HG03045 (cell line): ENCODE measurements around the gene GPR33.
"Not testable (repeated sequence)": the region's sequence is repeated elsewhere in the genome, so short reads cannot be mapped to it uniquely, and the experiment has no call there.

Experiments
- ATAC-seq: cut with Tn5 transposase; IDR thresholded peaks from one replicate; pipeline ENCODE4 v1.9.1; 2021; ENCODE audit warnings: mild to moderate bottlenecking, moderate library complexity; ENCODE audit not compliant: unreplicated experiment

The GPR33 gene

GRCh38 chr14:31487886-31488285 is at the start of gene GPR33:
Gene GPR33 (minus strand): TSS chr14:31488039. CDS start chr14:31483965, 4,074 bp downstream.
- ATAC-seq: no peak

- no peak for ATAC-seq
Measured at GRCh38 chr14:31536201-31536960, 48.5 kb upstream of the GPR33 start.

- no peak for ATAC-seq
Measured at GRCh38 chr14:31530136-31530535, 42.3 kb upstream of the GPR33 start.

- no peak for ATAC-seq
Measured at GRCh38 chr14:31529053-31529452, 41.2 kb upstream of the GPR33 start.

- ATAC-seq: no peak
Measured at GRCh38 chr14:31527546-31527945, 39.7 kb upstream of the GPR33 start.

- no peak for ATAC-seq
Measured at GRCh38 chr14:31527087-31527486, 39.2 kb upstream of the GPR33 start.

- ATAC-seq: no peak
Measured at GRCh38 chr14:31510855-31511254, 23.0 kb upstream of the GPR33 start.

GRCh38 chr14:31510222-31510621 is 22.4 kb upstream of the GPR33 start:
- ATAC-seq: no peak

- no peak for ATAC-seq
Measured at GRCh38 chr14:31508135-31508534, 20.3 kb upstream of the GPR33 start.

- ATAC-seq: no peak
Measured at GRCh38 chr14:31505411-31505810, 17.6 kb upstream of the GPR33 start.

- ATAC-seq: no peak
Measured at GRCh38 chr14:31501870-31502269, 14.0 kb upstream of the GPR33 start.

GRCh38 chr14:31492759-31493498 is 5.1 kb upstream of the GPR33 start:
- no peak for ATAC-seq

- no peak for ATAC-seq
Measured at GRCh38 chr14:31489691-31490090, 1.9 kb upstream of the GPR33 start.

GRCh38 chr14:31486764-31487163 is 1.1 kb downstream of the GPR33 start:
- no peak for ATAC-seq

GRCh38 chr14:31484754-31485153 is 3.1 kb downstream of the GPR33 start:
- no peak for ATAC-seq

- ATAC-seq: no peak
Measured at GRCh38 chr14:31480156-31480555, 7.7 kb downstream of the GPR33 start.

- no peak for ATAC-seq
Measured at GRCh38 chr14:31479027-31479426, 8.8 kb downstream of the GPR33 start.

GRCh38 chr14:31477248-31477647 is 10.6 kb downstream of the GPR33 start:
- ATAC-seq: no peak

GRCh38 chr14:31476131-31476866 is 11.5 kb downstream of the GPR33 start:
- no peak for ATAC-seq

- no peak for ATAC-seq
Measured at GRCh38 chr14:31466554-31466953, 21.3 kb downstream of the GPR33 start.

- no peak for ATAC-seq
Measured at GRCh38 chr14:31465111-31465510, 22.7 kb downstream of the GPR33 start.

GRCh38 chr14:31462450-31462849 is 25.4 kb downstream of the GPR33 start:
- not testable (repeated sequence) for ATAC-seq
